Measurements from ENCODE around the gene GSDME.

DNA sequence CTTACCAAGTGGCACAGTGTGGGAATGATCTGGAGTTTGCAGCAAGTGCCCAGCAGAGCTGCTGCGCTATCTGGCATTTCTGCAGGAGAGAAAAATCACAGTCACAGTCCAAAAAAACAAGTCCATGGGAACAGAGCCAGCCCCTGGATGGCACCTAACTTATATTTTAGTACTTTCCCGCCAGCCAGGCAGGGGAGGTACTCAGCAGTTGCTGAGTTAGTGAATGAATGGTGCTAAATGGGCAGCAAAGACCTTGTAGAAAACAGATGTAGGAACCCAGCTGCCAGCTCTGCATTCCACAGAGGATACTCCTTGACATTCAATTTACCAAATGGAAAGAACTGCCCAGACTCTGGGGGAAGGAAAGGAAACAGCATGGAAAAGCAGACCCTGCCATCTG is 54.5 kb downstream of the GSDME start:
- no peak for TF ChIP-seq SREBF2 (IDR thresholded peaks at IDR 0.05)
- TF ChIP-seq CTCF (IDR thresholded peaks at IDR 0.05), result no peak
